GM18907 (cell line): Measurements from ENCODE around the gene CD209.
A peak's percentile ranks its signal among the peaks of the same experiment; 100 is the strongest.

Experiments
- ATAC-seq: cut with Tn5 transposase; IDR thresholded peaks from one replicate; pipeline ENCODE4 v1.9.1; 2021; ENCODE audit warnings: mild to moderate bottlenecking, moderate library complexity; ENCODE audit not compliant: unreplicated experiment

The CD209 gene

GRCh38 chr19:7706188-7706954, 41.0 kb downstream of the CD209 start:
- ATAC-seq, result no peak

GRCh38 chr19:7705387-7706187, 41.7 kb downstream of the CD209 start:
- peak; percentile 48 for ATAC-seq

GRCh38 chr19:7704280-7705060, 42.9 kb downstream of the CD209 start:
- no peak for ATAC-seq

- no peak for ATAC-seq
Observed at GRCh38 chr19:7703332-7703731, 44.0 kb downstream of the CD209 start.

GRCh38 chr19:7701654-7702457, 45.5 kb downstream of the CD209 start, which contains the start of gene FCER2:
FCER2 (minus strand) TSS chr19:7702131; CDS start chr19:7699760, 2,371 bp downstream.
- ATAC-seq, result peak; percentile 50

- no peak for ATAC-seq
Observed at GRCh38 chr19:7701049-7701653, 46.2 kb downstream of the CD209 start.

- no peak for ATAC-seq
Observed at GRCh38 chr19:7699417-7700401, 47.6 kb downstream of the CD209 start.

GRCh38 chr19:7699003-7699402, 48.3 kb downstream of the CD209 start:
- ATAC-seq, result no peak

GRCh38 chr19:7698583-7698982, 48.8 kb downstream of the CD209 start:
- ATAC-seq, result no peak

- ATAC-seq, result no peak
Observed at GRCh38 chr19:7697721-7698287, 49.5 kb downstream of the CD209 start.

- no peak for ATAC-seq
Observed at GRCh38 chr19:7694499-7694898, 52.8 kb downstream of the CD209 start.

- ATAC-seq, result no peak
Observed at GRCh38 chr19:7692417-7693088, 54.8 kb downstream of the CD209 start.

- ATAC-seq, result no peak
Observed at GRCh38 chr19:7691497-7691896, 55.8 kb downstream of the CD209 start.

- no peak for ATAC-seq
Observed at GRCh38 chr19:7690779-7691258, 56.5 kb downstream of the CD209 start.
